Measurements from ENCODE around the gene LDLRAD4.

GRCh38 chr18:13217971-13218367 is 591 bp upstream of the LDLRAD4 start:
- TF ChIP-seq CTCF (IDR thresholded peaks at IDR 0.05) (no peak), EP300 (IDR thresholded peaks at IDR 0.05) (no peak), POLR2A (IDR thresholded peaks at IDR 0.05) (no peak)

Measured in tibial nerve (tissue), 4 donors.